ENCODE measurements around the gene PRKCA.

Gene PRKCA

DNA sequence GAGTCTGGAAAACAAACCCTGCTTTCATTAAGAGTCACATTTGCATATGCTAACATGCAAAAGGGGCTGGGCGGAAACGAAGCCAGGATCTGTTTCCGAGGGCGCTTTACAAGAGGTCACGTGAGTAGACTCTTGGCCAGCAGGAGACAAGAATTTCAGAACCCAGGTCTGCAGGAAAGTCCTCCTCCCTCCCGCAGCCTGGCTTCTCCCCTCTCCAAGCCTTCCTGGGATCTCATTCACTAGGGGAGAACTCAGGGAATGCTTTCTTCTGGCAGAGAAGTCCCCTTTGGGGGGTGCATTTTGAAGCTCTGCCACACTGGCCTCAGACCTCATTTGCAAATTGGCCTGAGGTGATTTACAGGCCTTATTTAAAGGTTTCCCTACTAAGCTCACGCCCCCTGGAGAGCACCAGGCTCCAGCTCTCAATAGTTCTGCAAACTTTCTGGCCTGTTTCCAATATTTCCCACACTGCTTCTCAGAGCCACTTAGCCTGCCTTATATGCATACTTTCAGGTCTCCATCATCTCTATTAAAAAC lies 475.3 kb downstream of the PRKCA start:
- no peak for DNase-seq (ENCODE audit: low read depth)

GRCh38 chr17:66778531-66779236 lies 476.3 kb downstream of the PRKCA start:
- DNase-seq (ENCODE audit: low read depth): no peak

DNA sequence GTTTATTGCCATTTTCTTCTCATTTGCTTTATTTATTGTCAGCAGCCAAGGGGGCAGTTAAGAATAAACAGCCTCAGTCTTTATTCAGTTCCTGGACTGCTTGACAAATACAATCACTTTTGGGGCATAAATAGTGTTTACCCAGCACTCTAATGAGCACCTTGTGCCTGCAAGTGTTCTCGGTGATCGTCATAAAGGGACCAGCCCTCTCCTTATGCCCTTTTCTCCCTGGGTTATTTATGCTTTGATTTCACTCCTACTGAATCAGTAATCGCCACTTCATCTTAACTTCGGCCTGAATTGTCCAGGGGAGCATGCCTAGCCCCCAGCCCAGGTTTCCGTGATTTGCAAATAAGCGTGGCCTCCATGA lies 476.8 kb downstream of the PRKCA start:
- no peak for DNase-seq (ENCODE audit: low read depth)

DNA sequence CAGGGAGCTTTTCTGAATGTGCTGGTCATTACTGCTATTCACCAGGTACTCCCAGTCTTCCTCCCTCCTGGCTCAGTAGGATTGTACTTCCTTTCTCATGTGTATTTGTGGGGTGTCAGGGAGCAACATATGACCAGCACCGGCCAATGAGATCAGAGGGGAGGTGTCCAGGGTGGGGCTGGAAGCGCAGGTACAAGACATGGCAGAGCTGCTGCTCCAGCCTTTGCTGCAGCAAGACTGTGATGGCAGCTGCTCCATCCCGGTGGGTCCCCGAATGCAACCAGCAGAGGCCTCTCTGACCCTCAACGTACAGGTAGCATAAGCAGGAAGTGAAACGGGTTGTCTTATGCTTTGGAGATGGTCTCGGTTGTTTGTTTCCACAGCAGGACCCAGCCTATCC lies 478.7 kb downstream of the PRKCA start:
- DNase-seq (ENCODE audit: low read depth): no peak

- DNase-seq (ENCODE audit: low read depth): no peak
Observed at GRCh38 chr17:66782851-66783250, 480.4 kb downstream of the PRKCA start.

DNA sequence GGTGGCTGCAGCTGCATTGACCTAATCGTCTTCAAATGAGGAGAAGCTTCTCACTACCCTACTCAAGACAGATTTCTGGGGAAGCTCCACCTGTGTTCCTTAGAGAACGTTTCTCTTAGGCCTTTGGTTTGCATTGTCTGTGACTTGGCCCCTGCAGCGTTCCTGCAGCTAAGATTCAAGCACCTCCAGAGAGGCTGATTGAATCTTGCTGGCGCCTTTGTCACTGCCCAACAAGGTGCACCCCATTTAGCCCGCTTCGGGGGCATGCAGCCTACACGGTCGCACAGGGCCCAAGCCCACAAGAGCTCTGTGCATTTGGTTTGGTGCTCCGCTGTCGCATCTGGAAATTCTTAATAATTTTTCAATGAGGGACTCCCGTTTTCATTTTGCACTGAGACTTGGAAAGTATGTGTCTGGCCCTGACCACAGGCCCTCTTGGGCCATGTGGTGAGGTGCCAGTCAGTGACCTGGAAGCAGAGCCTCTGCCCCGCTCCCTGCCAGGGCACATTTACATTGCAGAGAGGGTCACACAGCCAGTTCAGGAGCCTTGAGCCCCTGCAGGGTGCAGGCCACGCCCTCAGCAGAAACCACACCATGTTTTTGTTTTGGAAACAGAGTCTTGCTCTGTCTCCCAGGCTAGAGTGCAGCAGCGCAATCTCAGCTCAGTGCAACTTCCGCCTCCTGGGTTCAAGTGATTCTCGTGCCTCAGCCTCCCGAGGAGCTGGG lies 481.4 kb downstream of the PRKCA start:
- DNase-seq (ENCODE audit: low read depth): no peak

- DNase-seq (ENCODE audit: low read depth): no peak
Observed at GRCh38 chr17:66784621-66785364, 482.4 kb downstream of the PRKCA start.

DNA sequence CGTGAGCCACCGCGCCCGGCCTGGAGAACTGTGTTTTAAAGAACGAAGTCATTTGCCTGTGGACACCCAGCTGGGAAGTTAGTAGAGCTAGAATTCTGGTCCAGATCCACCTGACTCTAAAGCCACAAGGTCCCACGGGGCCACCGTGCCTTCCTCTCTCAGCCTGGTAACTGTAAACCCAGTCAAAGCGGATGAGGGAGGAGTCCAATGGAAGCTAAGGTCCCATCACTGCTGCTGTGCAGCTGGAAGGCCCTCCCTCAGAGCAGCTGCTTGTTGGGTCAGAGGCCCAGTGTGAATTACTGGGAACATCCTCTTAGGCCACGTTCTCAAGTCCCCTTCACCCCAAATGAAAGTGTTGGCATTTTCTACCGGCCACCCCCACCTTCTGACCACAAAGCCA lies 483.7 kb downstream of the PRKCA start:
- no peak for DNase-seq (ENCODE audit: low read depth)

- DNase-seq (ENCODE audit: low read depth): no peak
Observed at GRCh38 chr17:66787914-66788313, 485.5 kb downstream of the PRKCA start.

- no peak for DNase-seq (ENCODE audit: low read depth)
Observed at GRCh38 chr17:66789093-66789492, 486.7 kb downstream of the PRKCA start.

DNA sequence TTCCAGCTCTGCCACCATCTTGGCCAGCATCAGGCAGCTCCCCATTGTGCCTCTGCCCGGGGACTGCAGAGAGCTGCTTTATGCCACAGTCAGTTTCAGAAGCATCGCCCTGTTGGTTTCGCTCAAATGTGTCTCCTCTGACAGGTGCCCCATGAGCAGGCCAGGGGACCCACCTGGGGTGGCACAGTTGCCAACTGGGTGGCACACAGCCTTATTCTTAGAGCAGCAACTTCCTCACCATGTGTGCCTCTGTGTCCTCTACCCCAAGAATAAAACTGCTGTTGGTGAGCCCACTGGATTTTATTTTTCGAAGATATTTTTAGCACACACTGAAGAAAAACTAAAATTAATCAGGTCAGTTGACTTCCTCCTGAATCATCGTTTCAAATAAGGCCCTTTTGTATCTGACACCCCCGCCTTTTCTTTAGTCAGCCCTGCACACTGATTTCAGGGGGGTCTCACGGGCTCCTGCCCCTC lies 487.6 kb downstream of the PRKCA start:
- no peak for DNase-seq (ENCODE audit: low read depth)

DNA sequence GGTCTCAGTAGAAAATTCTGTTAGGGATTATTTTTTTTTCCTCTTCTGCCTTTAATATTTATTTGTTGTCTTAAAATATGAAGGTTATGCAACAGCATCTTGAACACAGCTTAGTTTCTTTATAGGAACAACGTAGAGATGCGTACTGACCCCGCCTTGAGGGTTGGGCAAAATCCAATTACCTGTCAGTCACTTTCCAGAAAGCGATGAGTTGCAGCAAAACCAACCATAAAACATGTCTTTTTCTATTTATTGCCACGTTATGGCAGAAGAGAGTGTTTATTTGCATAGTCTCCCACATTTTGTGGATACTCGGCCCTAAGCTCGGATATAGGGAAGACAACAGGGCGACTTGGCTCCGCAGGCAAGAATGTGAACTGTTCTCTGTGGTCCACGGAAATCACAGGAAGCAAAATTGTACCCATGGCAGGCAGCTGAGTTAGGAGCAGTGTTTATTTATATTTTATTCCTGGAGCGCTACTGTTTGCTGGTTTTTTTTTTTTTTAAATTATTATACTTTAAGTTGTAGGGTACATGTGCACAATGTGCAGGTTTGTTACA lies 488.2 kb downstream of the PRKCA start:
- DNase-seq (ENCODE audit: low read depth): no peak

- no peak for DNase-seq (ENCODE audit: low read depth)
Observed at GRCh38 chr17:66791347-66791746, 488.9 kb downstream of the PRKCA start.

DNA sequence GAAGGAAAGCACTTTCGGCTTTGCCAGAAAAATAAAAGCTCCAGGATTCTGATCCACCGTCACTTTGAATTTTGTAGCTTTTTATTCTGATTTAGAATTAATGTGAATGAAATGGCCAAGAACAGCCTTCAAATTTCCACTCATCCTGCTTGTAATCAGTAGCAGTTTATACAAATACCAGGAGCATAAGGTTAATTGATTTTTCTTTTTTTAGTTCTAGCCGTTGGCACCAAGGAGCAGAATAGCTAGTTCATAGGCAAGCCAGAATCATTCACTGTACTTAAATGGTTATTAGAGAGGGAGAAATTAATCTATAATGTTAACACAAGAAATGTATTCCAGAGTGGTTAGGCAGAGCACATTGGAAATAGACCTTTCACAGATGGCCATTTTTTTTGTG lies 491.4 kb downstream of the PRKCA start:
- DNase-seq (ENCODE audit: low read depth): no peak

DNA sequence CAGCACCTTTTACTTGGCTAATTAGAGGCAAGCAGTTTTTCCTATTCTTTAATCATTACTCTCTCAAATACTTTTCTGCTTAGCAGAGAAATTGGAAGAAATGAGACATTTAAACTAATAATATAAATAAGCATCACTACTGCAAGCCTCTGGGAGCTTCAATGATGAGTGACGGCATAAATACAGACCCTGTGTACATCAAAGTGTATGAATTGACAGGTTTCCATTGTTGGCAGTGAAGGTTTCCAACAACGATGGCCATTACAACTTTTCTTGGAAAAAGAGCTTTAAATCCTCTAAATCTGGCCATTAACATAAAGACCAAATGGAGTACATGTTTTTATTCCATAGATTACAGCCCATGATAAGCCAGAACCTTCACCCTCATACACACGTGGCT lies 493.1 kb downstream of the PRKCA start:
- no peak for DNase-seq (ENCODE audit: low read depth)

DNA sequence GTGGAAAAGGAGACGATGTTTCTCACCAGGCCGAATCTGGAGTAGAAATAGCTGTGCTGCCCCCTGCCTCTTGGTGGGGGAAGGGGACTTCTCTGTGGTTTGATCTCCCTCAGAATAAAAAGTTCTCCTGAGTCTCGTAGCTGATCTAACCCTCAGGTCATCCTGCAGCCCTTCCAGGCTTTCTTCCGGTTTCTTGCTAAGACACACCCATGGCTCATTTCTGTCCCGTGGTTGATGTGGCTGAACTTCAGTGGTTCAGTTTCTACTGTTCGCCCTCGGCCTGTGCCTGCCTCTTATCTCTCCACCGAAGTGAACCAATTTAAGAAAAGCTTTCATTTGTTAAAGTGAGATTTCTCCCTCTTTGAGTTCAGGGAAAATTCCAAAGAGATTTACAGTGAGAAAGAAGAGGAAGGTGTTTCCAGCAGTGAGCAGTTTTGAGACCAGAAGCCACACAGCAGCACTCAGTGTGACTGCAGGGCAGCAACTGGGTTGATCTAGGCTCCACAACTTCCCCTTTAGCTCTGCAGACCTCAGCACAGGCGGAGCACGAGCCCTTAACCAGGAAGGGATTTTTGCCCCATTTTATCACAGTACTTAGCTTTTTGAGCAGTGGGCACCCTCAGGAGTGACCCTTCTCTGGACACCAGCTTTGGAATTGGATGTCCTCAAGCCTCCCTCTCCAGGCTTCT lies 497.6 kb downstream of the PRKCA start:
- DNase-seq (ENCODE audit: low read depth): no peak

DNA sequence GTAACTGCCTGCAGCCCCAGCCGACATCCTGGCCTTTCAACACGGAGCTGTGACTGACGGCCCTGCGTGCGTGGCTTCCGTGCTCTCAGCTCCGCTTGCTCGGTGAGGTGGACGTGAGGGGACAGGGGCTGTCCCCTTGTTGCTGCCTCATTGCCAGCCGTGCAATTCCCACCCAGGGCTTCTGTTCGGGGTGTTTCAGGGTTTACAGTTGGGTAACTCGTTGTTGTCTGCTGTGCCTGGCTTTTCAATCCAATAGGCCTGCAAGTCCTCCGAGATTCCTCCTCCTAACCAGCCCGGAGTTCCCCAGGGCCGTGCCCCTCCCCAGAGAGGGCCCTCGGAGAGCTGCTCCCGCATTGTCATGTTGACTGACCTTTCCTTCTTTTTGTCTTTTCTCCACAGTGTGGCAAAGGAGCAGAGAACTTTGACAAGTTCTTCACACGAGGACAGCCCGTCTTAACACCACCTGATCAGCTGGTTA lies 501.1 kb downstream of the PRKCA start:
- no peak for DNase-seq (ENCODE audit: low read depth)

DNA sequence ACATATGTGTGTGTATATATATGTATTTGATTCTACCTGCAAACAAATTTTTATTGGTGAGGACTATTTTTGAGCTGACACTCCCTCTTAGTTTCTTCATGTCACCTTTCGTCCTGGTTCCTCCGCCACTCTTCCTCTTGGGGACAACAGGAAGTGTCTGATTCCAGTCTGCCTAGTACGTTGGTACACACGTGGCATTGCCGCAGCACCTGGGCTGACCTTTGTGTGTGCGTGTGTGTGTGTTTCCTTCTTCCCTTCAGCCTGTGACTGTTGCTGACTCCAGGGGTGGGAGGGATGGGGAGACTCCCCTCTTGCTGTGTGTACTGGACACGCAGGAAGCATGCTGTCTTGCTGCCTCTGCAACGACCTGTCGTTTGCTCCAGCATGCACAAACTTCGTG lies 503.2 kb downstream of the PRKCA start:
- no peak for DNase-seq (ENCODE audit: low read depth)

DNA sequence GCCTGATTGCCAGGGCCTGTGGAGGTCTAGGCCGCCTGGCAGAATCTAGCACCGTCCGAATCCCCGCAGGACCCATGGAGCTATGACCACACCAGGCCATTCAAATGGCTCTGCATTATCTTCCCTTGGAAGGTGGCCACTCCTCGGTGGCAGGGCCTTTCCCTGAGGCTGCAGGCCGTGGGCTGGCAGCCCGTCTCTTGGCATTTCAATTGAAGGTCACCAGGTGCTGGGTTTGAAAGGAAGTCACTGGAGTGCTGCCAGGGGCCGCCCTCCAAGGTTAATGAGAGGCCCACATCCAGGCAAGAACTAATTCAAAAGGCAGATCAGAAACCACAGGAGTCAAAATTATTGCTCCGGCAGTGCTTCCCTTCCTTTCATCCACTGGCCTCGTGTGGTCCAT lies 504.8 kb downstream of the PRKCA start:
- DNase-seq (ENCODE audit: low read depth): no peak

- DNase-seq (ENCODE audit: low read depth): no peak
Observed at GRCh38 chr17:66809408-66809807, 507.0 kb downstream of the PRKCA start.

GRCh38 chr17:66810951-66811682 lies 508.7 kb downstream of the PRKCA start:
- no peak for DNase-seq (ENCODE audit: low read depth)
